H1 (cell line): ENCODE measurements around the gene MOG. TPM values are rescaled to one million over a fixed set of nuclear protein-coding genes. Genes with fewer than 3 reads are reported as not detected.
A peak's percentile ranks its signal among the peaks of the same experiment; 100 is the strongest.

ENCODE experiments used
- CTCF ChIA-PET: fragments of 300-600 bp; sonication (Branson Sonifier 250); formaldehyde crosslinking; loops from one replicate; lab custom pipeline; 2021; ENCODE audit not compliant: partially characterized antibody; lab: Charles Lee
- POLR2A ChIA-PET: fragments of 300-600 bp; sonication (Branson Sonifier 250); formaldehyde crosslinking; loops from one replicate; lab custom pipeline; 2021; ENCODE audit warnings: inconsistent platforms; ENCODE audit not compliant: partially characterized antibody; lab: Charles Lee
- DNase-seq, 2 experiments: peaks; one replicate each; pipeline versions ENCODE4 v3.0.0 to v3.0.0-alpha.2; 2010 to 2022; ENCODE audit warnings: low spot score in 2 of 2, low read depth in 1 of 2, mixed read lengths in 1 of 2
- FAIRE-seq: peaks from 2 replicates; lab custom pipeline; 2011; peaks lifted over from hg19 to GRCh38; lab: Jason Lieb, UNC
- H2AFZ ChIP-seq: 2 replicates; pipeline ENCODE4 v1.8.1; 2012; ENCODE audit warnings: low read length, inconsistent platforms
- H2AK5ac ChIP-seq: 2 replicates; pipeline ENCODE4 v1.6.1; 2013; ENCODE audit warnings: low read depth, low read length
- H2BK120ac ChIP-seq: replicated peaks from 2 replicates; pipeline ENCODE3; 2013; ENCODE audit warnings: low read depth, low read length, inconsistent platforms
- H2BK12ac ChIP-seq: 2 replicates; pipeline ENCODE4 v1.6.1; 2013; ENCODE audit warnings: low read depth, low read length
- H2BK15ac ChIP-seq: 2 replicates; pipeline ENCODE4 v1.6.1; 2013; ENCODE audit warnings: low read length
- H2BK20ac ChIP-seq: 2 replicates; pipeline ENCODE4 v1.6.1; 2013; ENCODE audit warnings: low read length
- H2BK5ac ChIP-seq: 2 replicates; pipeline ENCODE4 v1.6.1; 2013; ENCODE audit warnings: low read depth, low read length
- H3K14ac ChIP-seq: 2 replicates; pipeline ENCODE4 v1.6.1; 2013; ENCODE audit warnings: inconsistent platforms; ENCODE audit not compliant: insufficient read length
- H3K18ac ChIP-seq: 2 replicates; pipeline ENCODE4 v1.6.1; 2013; ENCODE audit warnings: low read length; ENCODE audit errors: extremely low read depth
- H3K23ac ChIP-seq: 2 replicates; pipeline ENCODE4 v1.6.1; 2013; ENCODE audit warnings: inconsistent platforms; ENCODE audit not compliant: insufficient read length
- H3K23me2 ChIP-seq: 2 replicates; pipeline ENCODE4 v1.6.1; 2013; ENCODE audit warnings: low read depth, low read length
- H3K27ac ChIP-seq: 2 replicates; pipeline ENCODE4 v1.6.1; 2011; ENCODE audit warnings: low read depth, low read length, inconsistent platforms
- H3K27me3 ChIP-seq, 4 experiments: replicated peaks in 1 of 4; 1 replicate in 1 of 4; 2 replicates in 3 of 4; pipeline versions ENCODE4 v1.6.1 to v1.8.1; 2011 to 2013; ENCODE audit warnings: low read length in 3 of 4, mild to moderate bottlenecking in 3 of 4, inconsistent platforms in 2 of 4, mixed read lengths in 2 of 4, moderate library complexity in 1 of 4; ENCODE audit not compliant: control insufficient read depth in 3 of 4, insufficient read depth in 3 of 4; ENCODE audit errors: extremely low read depth in 1 of 4
- H3K36me3 ChIP-seq, 4 experiments: 2 replicates each; pipeline versions ENCODE4 v1.6.1 to v1.8.1; 2011 to 2013; ENCODE audit warnings: mild to moderate bottlenecking in 4 of 4, low read length in 3 of 4, moderate library complexity in 2 of 4, control low read depth in 1 of 4, inconsistent platforms in 1 of 4; ENCODE audit not compliant: insufficient read depth in 4 of 4, control insufficient read depth in 2 of 4
- H3K4ac ChIP-seq: replicated peaks from 2 replicates; pipeline ENCODE3; 2013; ENCODE audit warnings: low read length, low read depth, mixed read lengths, inconsistent platforms; ENCODE audit not compliant: insufficient read length
- H3K4me1 ChIP-seq, 4 experiments: replicated peaks in 1 of 4; 1 replicate in 1 of 4; 2 replicates in 3 of 4; pipeline versions ENCODE4 v1.6.1 to v1.8.1; 2011 to 2013; ENCODE audit warnings: low read length in 3 of 4, inconsistent platforms in 2 of 4, mixed read lengths in 1 of 4; ENCODE audit not compliant: insufficient read depth in 4 of 4, control insufficient read depth in 3 of 4
- H3K4me2 ChIP-seq, 2 experiments: 2 replicates each; pipeline versions ENCODE4 v1.6.1 to v1.8.1; 2011 to 2013; ENCODE audit warnings: low read depth in 2 of 2, low read length in 2 of 2, control low read depth in 1 of 2, inconsistent platforms in 1 of 2, mild to moderate bottlenecking in 1 of 2; ENCODE audit not compliant: insufficient read depth in 1 of 2
- H3K4me3 ChIP-seq, 4 experiments: fragments of 200-600, 300-600 bp in 1 of 4; sonication (generic), shearing (Covaris generic), sonication (Bioruptor Twin) in 1 of 4; 2 replicates each; pipeline versions ENCODE4 v1.5.1 to v1.8.1; 2011 to 2016; ENCODE audit warnings: low read length in 4 of 4, low read depth in 3 of 4, control low read depth in 2 of 4, inconsistent platforms in 2 of 4, mild to moderate bottlenecking in 2 of 4, mixed read lengths in 1 of 4, moderate library complexity in 1 of 4; ENCODE audit not compliant: insufficient read depth in 2 of 4; ENCODE audit errors: extremely low read depth in 1 of 4
- H3K56ac ChIP-seq: replicated peaks from 2 replicates; pipeline ENCODE3; 2013; ENCODE audit warnings: low read depth, mild to moderate bottlenecking, mixed read lengths, low read length, inconsistent platforms; ENCODE audit not compliant: insufficient read length
- H3K79me1 ChIP-seq: 2 replicates; pipeline ENCODE4 v1.6.1; 2013; ENCODE audit warnings: low read depth, low read length, control low read depth
- H3K79me2 ChIP-seq, 2 experiments: 2 replicates each; pipeline versions ENCODE4 v1.6.1 to v1.8.1; 2012 to 2013; ENCODE audit warnings: low read length in 2 of 2, mild to moderate bottlenecking in 2 of 2, inconsistent platforms in 1 of 2; ENCODE audit not compliant: insufficient read depth in 2 of 2, control insufficient read depth in 1 of 2
- H3K9ac ChIP-seq, 4 experiments: replicated peaks in 1 of 4; 1 replicate in 1 of 4; 2 replicates in 3 of 4; pipeline versions ENCODE4 v1.6.1 to v1.8.1; 2011 to 2013; ENCODE audit warnings: low read depth in 3 of 4, low read length in 3 of 4, control low read depth in 2 of 4, mild to moderate bottlenecking in 2 of 4, moderate library complexity in 2 of 4, inconsistent platforms in 1 of 4; ENCODE audit errors: extremely low read depth in 1 of 4
- H3K9me3 ChIP-seq, 2 experiments: 2 replicates each; pipeline versions ENCODE4 v1.6.1 to v1.8.1; 2012 to 2013; ENCODE audit warnings: mild to moderate bottlenecking in 2 of 2, moderate library complexity in 2 of 2, control low read depth in 1 of 2, inconsistent platforms in 1 of 2, low read depth in 1 of 2, low read length in 1 of 2, mixed read lengths in 1 of 2; ENCODE audit not compliant: insufficient read depth in 2 of 2
- H4K20me1 ChIP-seq, 2 experiments: replicated peaks in 1 of 2; 2 replicates each; pipeline versions ENCODE3 to v1.8.1; 2011 to 2013; ENCODE audit warnings: inconsistent platforms in 2 of 2, low read length in 2 of 2, mild to moderate bottlenecking in 1 of 2; ENCODE audit not compliant: insufficient read depth in 2 of 2, control insufficient read depth in 1 of 2
- H4K5ac ChIP-seq: 2 replicates; pipeline ENCODE4 v1.6.1; 2013; ENCODE audit warnings: low read length, low read depth, mixed read lengths, inconsistent platforms; ENCODE audit not compliant: insufficient read length
- H4K8ac ChIP-seq: 2 replicates; pipeline ENCODE4 v1.8.0; 2013; ENCODE audit warnings: mild to moderate bottlenecking, moderate library complexity, low read length, inconsistent platforms; ENCODE audit not compliant: insufficient read depth; ENCODE audit errors: extremely low read depth
- H4K91ac ChIP-seq: replicated peaks from 2 replicates; pipeline ENCODE3; 2013; ENCODE audit warnings: low read length, mixed read lengths, inconsistent platforms; ENCODE audit not compliant: insufficient read length
- CBX8 ChIP-seq: fragments of 300-800, 300-1000 bp; sonication (generic); IDR thresholded peaks from 2 replicates; pipeline ENCODE4 v1.7.1; 2016; ENCODE audit warnings: low read depth, low read length, borderline replicate concordance
- CREB1 ChIP-seq: IDR thresholded peaks from 2 replicates; pipeline ENCODE4 v1.6.1; 2012; ENCODE audit warnings: inconsistent platforms
- CTBP2 ChIP-seq: IDR thresholded peaks from 2 replicates; pipeline ENCODE4 v1.7.0; 2011; ENCODE audit warnings: borderline replicate concordance, mild to moderate bottlenecking, moderate library complexity, mixed read lengths, low read length; ENCODE audit not compliant: insufficient read depth, insufficient read length
- HDAC2 ChIP-seq, 2 experiments: fragments of 300-600 bp in 1 of 2; sonication (generic) in 1 of 2; IDR thresholded peaks; 2 replicates each; pipeline ENCODE4 v1.6.1; 2011 to 2012; ENCODE audit warnings: low read depth in 2 of 2, low read length in 2 of 2, mild to moderate bottlenecking in 2 of 2, moderate library complexity in 2 of 2, borderline replicate concordance in 1 of 2, inconsistent platforms in 1 of 2
- HDAC6 ChIP-seq: IDR thresholded peaks from one replicate; pipeline ENCODE4 v1.7.1; 2012; ENCODE audit warnings: low read depth, mild to moderate bottlenecking, inconsistent platforms, low read length, moderate library complexity
- MAFK ChIP-seq: IDR thresholded peaks from 2 replicates; pipeline ENCODE4 v1.6.1; 2012; ENCODE audit warnings: low read depth, mild to moderate bottlenecking, improper control_type of control experiment, low read length
- POLR2A ChIP-seq, 2 experiments: IDR thresholded peaks; 1 replicate in 1 of 2; 2 replicates in 1 of 2; pipeline ENCODE4 v1.6.1; 2011; ENCODE audit warnings: low read depth in 2 of 2, low read length in 2 of 2, mild to moderate bottlenecking in 2 of 2; ENCODE audit errors: control extremely low read depth in 1 of 2
- RAD21 ChIP-seq, 2 experiments: IDR thresholded peaks in 1 of 2; conservative IDR thresholded peaks in 1 of 2; 2 replicates each; pipeline ENCODE4 v1.6.1; 2011; ENCODE audit warnings: low read depth in 2 of 2, low read length in 2 of 2, improper control_type of control experiment in 1 of 2, inconsistent platforms in 1 of 2, mild to moderate bottlenecking in 1 of 2, moderate library complexity in 1 of 2
- SP1 ChIP-seq: IDR thresholded peaks from 2 replicates; pipeline ENCODE4 v1.6.1; 2011; ENCODE audit warnings: low read depth, low read length
- SP4 ChIP-seq: IDR thresholded peaks from 2 replicates; pipeline ENCODE4 v1.6.1; 2012; ENCODE audit warnings: low read length, inconsistent platforms
- SRF ChIP-seq: IDR thresholded peaks from 2 replicates; pipeline ENCODE4 v1.6.1; 2011; ENCODE audit warnings: mild to moderate bottlenecking, low read depth, low read length, moderate library complexity
- TCF12 ChIP-seq: IDR thresholded peaks from 2 replicates; pipeline ENCODE4 v1.6.1; 2011; ENCODE audit warnings: low read depth, mild to moderate bottlenecking, low read length
- TEAD4 ChIP-seq: IDR thresholded peaks from 2 replicates; pipeline ENCODE4 v1.6.1; 2012; ENCODE audit warnings: low read depth, low read length, inconsistent platforms, mixed read lengths
- YY1 ChIP-seq: IDR thresholded peaks from 2 replicates; pipeline ENCODE4 v1.6.1; 2011; ENCODE audit warnings: low read depth, mild to moderate bottlenecking, low read length
- ZNF274 ChIP-seq: IDR thresholded peaks from 2 replicates; pipeline ENCODE4 v1.7.0; 2012; ENCODE audit warnings: low read length, borderline replicate concordance; ENCODE audit errors: extremely low read depth
- WGBS, 2 experiments: shearing (Covaris generic) in 1 of 2; methylation state at CpG; one replicate each; pipeline versions ENCODE4 v1.1.6 to v1.1.7; 2013 to 2015; ENCODE audit warnings: low lambda C conversion rate in 2 of 2, mixed read lengths in 2 of 2, inconsistent platforms in 1 of 2, low coverage in 1 of 2, missing lambda C conversion rate in 1 of 2; ENCODE audit not compliant: insufficient replicate concordance in 2 of 2, insufficient coverage in 1 of 2, insufficient read length in 1 of 2; ENCODE audit errors: extremely low coverage in 1 of 2, missing lambda C conversion rate in 1 of 2; 5-methylcytosine and 5-hydroxymethylcytosine counted together
- polyA plus RNA-seq, 7 experiments: library from polyadenylated mRNA; depleted of rRNA in 3 of 7; stranded (reverse) in 5 of 7; unstranded in 2 of 7; fragments of >200 nt in 5 of 7; fragments of 200-250 nt in 2 of 7; gene quantifications; 1 replicate in 5 of 7; 2 replicates in 1 of 7; 4 replicates in 1 of 7; pipeline versions ENCODE4 v1.2.1 to v1.2.3, GENCODE V29; 2011 to 2013; ENCODE audit warnings: missing spikeins in 2 of 7, mixed read lengths in 2 of 7
- total RNA-seq: library from RNA; stranded (reverse); fragmentation: NEBNext Ultra II Directional; extraction: Animal tissue kit (Norgen Biotek cat#: 25700); gene quantifications from 2 replicates; pipeline ENCODE4 v1.2.1, GENCODE V29; 2021

Gene MOG
- total and polyA plus RNA-seq, 2 of the 8 experiments (the other 6 are each of a cell fraction or from before 2014, with no cell fraction given), result 0.17 to 0.86 TPM

DNA sequence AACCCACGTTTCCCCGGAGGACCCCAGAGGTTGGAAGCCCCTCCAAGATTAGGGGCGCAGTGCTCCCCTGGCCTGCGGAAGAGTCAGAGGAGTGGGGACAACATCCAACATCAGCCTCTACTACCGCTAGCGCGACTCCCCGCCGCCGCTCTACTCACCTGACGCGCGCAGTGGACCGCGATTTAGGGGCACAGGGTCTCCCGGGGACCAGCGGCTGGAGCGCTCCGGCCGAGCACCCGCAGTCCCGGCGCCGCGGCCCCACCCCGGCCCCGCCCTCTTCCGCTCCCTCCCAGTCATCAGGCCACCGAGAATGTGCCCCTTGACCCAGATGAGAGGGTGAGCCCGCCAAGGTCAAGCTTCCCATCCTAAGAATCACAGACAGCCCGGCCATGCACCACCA lies 24.0 kb downstream of the MOG start, which contains the start of gene ZFP57:
TSS of gene ZFP57 (minus strand) at position 249 of the 400 bp plus-strand sequence. CDS start 4,149 bp downstream, outside the sequence.
- FAIRE-seq (no peak), DNase-seq (no peak)
- POLR2A ChIA-PET, result no interaction called here

More for the DNA sequence above, 24.0 kb downstream of the MOG start, which contains the start of gene ZFP57:
- H4K20me1 ChIP-seq, result no peaks in the 10 kb centered on the region
- no peaks in the 10 kb centered on the region for H3K79me2 ChIP-seq
- no peak within 1 kb of the TSS for H3K23ac ChIP-seq
- H3K4me3 ChIP-seq, result no peak within 1 kb of the TSS
- peaks cover 0 to 8% (median 1%) of the 10 kb centered on the region in 4 experiments; a peak in 4 of 7 replicates for H3K4me1 ChIP-seq
- no peak within 1 kb of the TSS for H3K4me2 ChIP-seq
- no peak within 1 kb of the TSS for H3K9ac ChIP-seq
- H3K14ac ChIP-seq, result no peak within 1 kb of the TSS
- WGBS, 2 experiments, result 96% methylated on average over 16 of the region's 31 CpGs; no CpG with 5 or more reads in 1 of the 2 experiments
- no peak within 1 kb of the TSS; the same call in 1 of the 2 replicates for H2BK15ac ChIP-seq
- H3K18ac ChIP-seq, result 0 out of 2 replicates have a peak within 1 kb of the TSS, but pooled peaks have one; percentile 76
- H2AFZ ChIP-seq, result peak within 1 kb of the TSS; percentile 52; the same call in 1 of the 2 replicates
- H3K36me3 ChIP-seq, result no peaks in the 10 kb centered on the region
- H3K27me3 ChIP-seq, result no peaks in the 10 kb centered on the region
- H4K8ac ChIP-seq, result peak within 1 kb of the TSS; percentile 83
- CTCF ChIA-PET, result interaction anchor here (12.7 kb wide), 1 partner anchor 25 kb away, joined by 502 read pairs; the partner anchor contains the start of gene MOG
- H2BK20ac ChIP-seq, result peak within 1 kb of the TSS; percentile 80; the same call in 1 of the 2 replicates
- no peak within 1 kb of the TSS for H3K4ac ChIP-seq
- no peak within 1 kb of the TSS for H3K27ac ChIP-seq
- H2BK120ac ChIP-seq, result no peak within 1 kb of the TSS
- no peaks in the 10 kb centered on the region for H3K23me2 ChIP-seq
- H2BK5ac ChIP-seq, result peak within 1 kb of the TSS; percentile 80
- no peaks in the 10 kb centered on the region for H3K79me1 ChIP-seq
- TF ChIP-seq MAFK (no peak), CBX8 (no peak), ZNF274 (no peak), RAD21 (IDR thresholded peaks at IDR 0.05 in 1 of 2, conservative IDR thresholded peaks at IDR 0.05 in 1 of 2; ENCODE audit: low read depth in 2 of 2, low read length in 2 of 2) (no peak), SP1 (no peak), TEAD4 (no peak), SRF (no peak), YY1 (no peak), HDAC6 (no peak), HDAC2 (IDR thresholded peaks at IDR 0.05; ENCODE audit: borderline replicate concordance in 1 of 2, low read depth in 2 of 2, low read length in 2 of 2) (no peak), SP4 (no peak), CTBP2 (no peak), CREB1 (no peak), TCF12 (no peak), POLR2A (IDR thresholded peaks at IDR 0.05; ENCODE audit: control extremely low read depth in 1 of 2, low read depth in 2 of 2, low read length in 2 of 2) (no peak)
- peak within 1 kb of the TSS; percentile 44 for H4K91ac ChIP-seq
- peak within 1 kb of the TSS; percentile 3 for H3K56ac ChIP-seq
- no peak within 1 kb of the TSS for H4K5ac ChIP-seq
- H3K9me3 ChIP-seq, result peaks cover 0 to 6% of the 10 kb centered on the region in 2 experiments; a peak in 2 of 4 replicates
- H2BK12ac ChIP-seq, result peak within 1 kb of the TSS; percentile 81; the same call in 1 of the 2 replicates
- peak within 1 kb of the TSS; percentile 86; the same call in 1 of the 2 replicates for H2AK5ac ChIP-seq
